Transverse colon (tissue), 4 donors: ENCODE measurements around the gene SLC35B4. TPM values are rescaled to one million over a fixed set of nuclear protein-coding genes. Genes with fewer than 3 reads are reported as not detected.

Source experiments
- DNase-seq: peaks from one replicate; pipeline ENCODE4 v3.0.0-alpha.2; 2019
- H3K27ac ChIP-seq, 4 donors: fragments of 200-600 bp; sonication (generic); 2 replicates each; pipeline ENCODE4 v1.5.1; 2016 to 2018; ENCODE audit warnings: inconsistent platforms in 4 of 4
- H3K27me3 ChIP-seq: fragments of 200-600 bp; sonication (generic); 2 replicates; pipeline ENCODE4 v1.5.1; 2017; ENCODE audit warnings: inconsistent platforms
- H3K36me3 ChIP-seq, 4 donors: fragments of 200-600 bp; sonication (generic); 2 replicates each; pipeline ENCODE4 v1.5.1; 2017 to 2019; ENCODE audit warnings: inconsistent platforms in 4 of 4
- H3K4me1 ChIP-seq, 4 donors: fragments of 200-600 bp; sonication (generic); 2 replicates each; pipeline ENCODE4 v1.5.1; 2017 to 2020; ENCODE audit warnings: inconsistent platforms in 4 of 4
- H3K4me3 ChIP-seq, 4 donors: fragments of 200-600 bp; sonication (generic); 1 replicate in 1 of 4; 2 replicates in 3 of 4; pipeline versions ENCODE4 v1.5.1 to v1.6.1; 2017 to 2019; ENCODE audit warnings: inconsistent platforms in 4 of 4
- H3K9me3 ChIP-seq, 2 donors: fragments of 200-600 bp; sonication (generic); 2 replicates each; pipeline ENCODE4 v1.5.1; 2017 to 2019; ENCODE audit warnings: inconsistent platforms in 2 of 2
- EP300 ChIP-seq: sonication (generic); formaldehyde crosslinking; IDR thresholded peaks from one replicate; pipeline ENCODE4 v1.6.1; 2017; ENCODE audit warnings: antibody characterized with exemption, low read depth
- POLR2A ChIP-seq: fragments of 450-650 bp; IDR thresholded peaks from one replicate; pipeline ENCODE4 v1.6.1; 2016; ENCODE audit warnings: antibody characterized with exemption, mild to moderate bottlenecking, moderate library complexity
- POLR2AphosphoS5 ChIP-seq, 3 donors: sonication (generic); formaldehyde crosslinking; IDR thresholded peaks; one replicate each; pipeline ENCODE4 v1.6.1; 2016; ENCODE audit warnings: antibody characterized with exemption in 3 of 3
- WGBS, 2 donors: methylation state at CpG; one replicate each; pipeline ENCODE4 v1.1.5; 2018; ENCODE audit warnings: low coverage in 1 of 2; 5-methylcytosine and 5-hydroxymethylcytosine counted together
- in situ Hi-C, 4 donors: fragments of 200-750 bp; cut with MboI; loops; one replicate each; pipeline versions ENCODE4 v1.15.0 to v1.15.1; 2017; ENCODE audit warnings: low sequenced_read_pairs in 3 of 4, low pct_ligation_motif_present in 1 of 4, low pct_unique_long_range_greater_than_20kb in 1 of 4
- intact Hi-C: fragments of 100-400 bp; cut with DNase I; formaldehyde crosslinking; loops from one replicate; pipeline ENCODE4 v1.15.1; 2023; ENCODE audit warnings: low total_unique reads
- total RNA-seq, 4 donors: library from RNA; depleted of rRNA; stranded (reverse); fragments of >200 nt; gene quantifications; one replicate each; pipeline ENCODE4 v1.1.0, GENCODE V29; 2016
- TF ChIP-seq, protein P1 (sequence below), 5 experiments: fragments of 200-600 bp in 3 of 5; fragments of 450-650 bp in 2 of 5; sonication (generic) in 3 of 5; IDR thresholded peaks; 1 replicate in 2 of 5; 2 replicates in 3 of 5; pipeline ENCODE4 v1.5.1; 2016 to 2017; ENCODE audit warnings: antibody characterized with exemption in 5 of 5, inconsistent platforms in 3 of 5, mild to moderate bottlenecking in 2 of 5, moderate library complexity in 1 of 5

The SLC35B4 gene
- total RNA-seq, 4 donors from 2014 or later, result 3.6 to 13.5 (median 5.7) TPM

DNA sequence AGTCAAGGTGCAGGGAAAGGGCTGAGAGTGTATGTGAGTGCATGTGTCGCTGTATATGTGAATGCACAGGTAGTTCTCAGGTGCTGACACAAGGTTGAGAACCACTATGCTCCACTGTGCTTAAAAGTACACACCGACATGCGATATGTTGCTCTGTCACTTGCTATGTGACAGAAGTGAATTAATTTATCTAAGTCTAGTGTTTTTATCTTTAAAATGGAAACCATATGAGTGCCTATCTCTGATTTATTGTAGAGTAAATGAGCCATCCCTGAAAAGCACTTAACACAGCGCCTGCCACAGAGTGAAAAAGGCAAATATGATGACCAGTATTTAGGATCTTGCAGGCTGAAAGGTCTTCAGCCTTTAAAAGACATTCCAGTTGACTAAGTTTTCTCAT, 4.9 kb downstream of the SLC35B4 start:
- peaks cover 4 to 33% (median 9%) of the 10 kb centered on the region in 4 donors for H3K4me1 ChIP-seq
- TF ChIP-seq POLR2AphosphoS5 (IDR thresholded peaks at IDR 0.05), result no peak
- TF ChIP-seq, protein P1, sequence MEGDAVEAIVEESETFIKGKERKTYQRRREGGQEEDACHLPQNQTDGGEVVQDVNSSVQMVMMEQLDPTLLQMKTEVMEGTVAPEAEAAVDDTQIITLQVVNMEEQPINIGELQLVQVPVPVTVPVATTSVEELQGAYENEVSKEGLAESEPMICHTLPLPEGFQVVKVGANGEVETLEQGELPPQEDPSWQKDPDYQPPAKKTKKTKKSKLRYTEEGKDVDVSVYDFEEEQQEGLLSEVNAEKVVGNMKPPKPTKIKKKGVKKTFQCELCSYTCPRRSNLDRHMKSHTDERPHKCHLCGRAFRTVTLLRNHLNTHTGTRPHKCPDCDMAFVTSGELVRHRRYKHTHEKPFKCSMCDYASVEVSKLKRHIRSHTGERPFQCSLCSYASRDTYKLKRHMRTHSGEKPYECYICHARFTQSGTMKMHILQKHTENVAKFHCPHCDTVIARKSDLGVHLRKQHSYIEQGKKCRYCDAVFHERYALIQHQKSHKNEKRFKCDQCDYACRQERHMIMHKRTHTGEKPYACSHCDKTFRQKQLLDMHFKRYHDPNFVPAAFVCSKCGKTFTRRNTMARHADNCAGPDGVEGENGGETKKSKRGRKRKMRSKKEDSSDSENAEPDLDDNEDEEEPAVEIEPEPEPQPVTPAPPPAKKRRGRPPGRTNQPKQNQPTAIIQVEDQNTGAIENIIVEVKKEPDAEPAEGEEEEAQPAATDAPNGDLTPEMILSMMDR (IDR thresholded peaks at IDR 0.05), result no peak
- no peak for TF ChIP-seq POLR2A
- no peak for TF ChIP-seq EP300
- no peak overlapping the region for H3K27ac ChIP-seq
- intact Hi-C loops, result no loop called here
- no peaks in the 10 kb centered on the region for H3K9me3 ChIP-seq
- no peaks in the 10 kb centered on the region for H3K36me3 ChIP-seq
- DNase-seq, result no peak
- no peaks in the 10 kb centered on the region for H3K27me3 ChIP-seq
- in situ Hi-C loops, result no loop called here
- 96 to 100% methylated on average over 1 to 4 of the region's 4 CpGs for WGBS, 2 donors
- H3K4me3 ChIP-seq, result no peak overlapping the region

DNA sequence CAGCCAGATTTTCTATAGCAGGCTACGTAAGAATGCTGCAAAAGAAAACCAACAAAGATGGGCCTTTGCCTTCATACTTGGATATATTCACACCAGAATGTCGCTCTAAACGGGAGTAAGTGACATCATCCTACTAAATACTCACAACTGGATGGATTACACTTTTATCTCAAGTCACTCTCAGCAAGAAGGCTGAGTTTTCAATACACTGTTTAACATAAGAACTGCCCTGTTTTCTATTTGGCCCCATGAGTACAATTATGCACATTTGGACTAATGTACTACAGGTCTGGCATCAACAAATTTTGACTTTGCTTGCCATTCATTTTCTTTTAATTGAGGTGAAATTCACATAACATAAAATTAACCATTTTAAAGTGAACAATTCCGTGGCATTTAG, 8.2 kb downstream of the SLC35B4 start:
- H3K27me3 ChIP-seq, result no peaks in the 10 kb centered on the region
- WGBS, 2 donors, result 92 to 95% methylated on average over 4 of the region's 4 CpGs
- intact Hi-C loops (no loop called here), in situ Hi-C loops (no loop called here)
- no peak for TF ChIP-seq POLR2A
- no peak for TF ChIP-seq EP300
- no peak for TF ChIP-seq POLR2AphosphoS5 (IDR thresholded peaks at IDR 0.05)
- TF ChIP-seq, protein P1 (IDR thresholded peaks at IDR 0.05), result no peak
- peaks cover 0 to 7% (median 2%) of the 10 kb centered on the region in 4 donors for H3K36me3 ChIP-seq
- H3K4me3 ChIP-seq, result no peak overlapping the region
- no peak for DNase-seq
- peaks cover 0 to 6% (median 2%) of the 10 kb centered on the region in 4 donors for H3K4me1 ChIP-seq
- H3K27ac ChIP-seq, result no peak overlapping the region
- H3K9me3 ChIP-seq, result no peaks in the 10 kb centered on the region

DNA sequence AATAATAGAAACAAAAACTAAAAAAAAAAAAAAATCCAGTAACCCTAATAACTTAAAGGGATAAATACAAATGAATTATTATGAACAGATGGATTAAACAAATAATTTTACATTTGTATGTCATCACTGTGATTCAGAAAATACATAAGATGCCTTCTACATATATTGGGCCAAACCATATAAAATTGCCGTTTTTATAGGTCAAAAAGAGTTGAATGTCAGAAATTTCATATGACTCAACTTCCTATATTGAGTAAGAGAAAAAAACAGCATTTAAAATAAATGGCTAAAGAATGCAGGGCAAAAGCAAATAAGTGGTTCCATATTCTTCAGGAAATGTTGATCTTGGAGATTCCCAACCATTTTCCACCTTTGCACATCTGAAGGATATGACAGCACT, 9.4 kb downstream of the SLC35B4 start:
- no peaks in the 10 kb centered on the region for H3K9me3 ChIP-seq
- TF ChIP-seq EP300 (no peak), POLR2A (no peak)
- TF ChIP-seq, protein P1 (IDR thresholded peaks at IDR 0.05), result no peak
- WGBS, 2 donors, result 67 to 85% methylated on average over 1 of the region's 1 CpG

DNA sequence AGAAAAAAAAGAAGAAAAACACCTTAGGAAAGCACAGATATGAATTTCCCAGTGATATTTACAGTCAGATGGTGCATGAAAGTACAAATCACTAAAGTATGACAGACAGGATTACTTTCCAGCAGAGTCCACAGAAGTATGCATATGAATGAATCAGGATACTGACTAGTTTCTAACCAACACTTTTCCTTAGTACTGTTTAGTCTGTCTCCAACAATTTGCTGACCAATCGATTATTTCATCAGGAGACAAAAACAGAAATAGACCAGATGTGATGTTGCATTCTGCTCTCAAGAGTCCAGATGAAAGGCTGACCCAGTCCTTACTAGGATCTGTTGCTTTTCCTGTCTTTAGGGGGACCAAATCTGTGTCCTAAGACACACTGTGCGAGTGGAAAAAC, 14.6 kb downstream of the SLC35B4 start:
- Histone ChIP-seq H3K4me1 (peaks cover 0 to 6% (median 0%) of the 10 kb centered on the region in 4 donors), H3K36me3 (peaks cover 0 to 13% (median 4%) of the 10 kb centered on the region in 4 donors), H3K9me3 (no peaks in the 10 kb centered on the region), H3K4me3 (no peak overlapping the region), H3K27ac (no peak overlapping the region), H3K27me3 (no peaks in the 10 kb centered on the region)
- TF ChIP-seq POLR2A, result no peak
- no peak for TF ChIP-seq EP300
- no peak for TF ChIP-seq POLR2AphosphoS5 (IDR thresholded peaks at IDR 0.05)
- TF ChIP-seq, protein P1 (IDR thresholded peaks at IDR 0.05), result no peak
- 73 to 75% methylated on average over 2 of the region's 2 CpGs for WGBS, 2 donors
- intact Hi-C loops (no loop called here), in situ Hi-C loops (no loop called here)
- DNase-seq, result no peak

More for the DNA sequence above, 9.4 kb downstream of the SLC35B4 start:
- Histone ChIP-seq H3K27me3 (no peaks in the 10 kb centered on the region), H3K4me1 (no peaks in the 10 kb centered on the region), H3K36me3 (peaks cover 0 to 7% (median 2%) of the 10 kb centered on the region in 4 donors), H3K4me3 (no peak overlapping the region), H3K27ac (no peak overlapping the region)
- no peak for DNase-seq
- intact Hi-C loops, result no loop called here
- in situ Hi-C loops, result no loop called here
